ENCODE results near the gene CDC25B.
A peak's percentile ranks its signal among the peaks of the same experiment; 100 is the strongest.
"Not testable (repeated sequence)": the region's sequence is repeated elsewhere in the genome, so short reads cannot be mapped to it uniquely, and the experiment has no call there.

The CDC25B gene

GRCh38 chr20:3785240-3786125 is 10.6 kb upstream of the CDC25B start:
- no peak for DNase-seq (ENCODE audit: low read depth)

GRCh38 chr20:3786126-3786484 is 10.0 kb upstream of the CDC25B start:
- no peak for DNase-seq (ENCODE audit: low read depth)

DNA sequence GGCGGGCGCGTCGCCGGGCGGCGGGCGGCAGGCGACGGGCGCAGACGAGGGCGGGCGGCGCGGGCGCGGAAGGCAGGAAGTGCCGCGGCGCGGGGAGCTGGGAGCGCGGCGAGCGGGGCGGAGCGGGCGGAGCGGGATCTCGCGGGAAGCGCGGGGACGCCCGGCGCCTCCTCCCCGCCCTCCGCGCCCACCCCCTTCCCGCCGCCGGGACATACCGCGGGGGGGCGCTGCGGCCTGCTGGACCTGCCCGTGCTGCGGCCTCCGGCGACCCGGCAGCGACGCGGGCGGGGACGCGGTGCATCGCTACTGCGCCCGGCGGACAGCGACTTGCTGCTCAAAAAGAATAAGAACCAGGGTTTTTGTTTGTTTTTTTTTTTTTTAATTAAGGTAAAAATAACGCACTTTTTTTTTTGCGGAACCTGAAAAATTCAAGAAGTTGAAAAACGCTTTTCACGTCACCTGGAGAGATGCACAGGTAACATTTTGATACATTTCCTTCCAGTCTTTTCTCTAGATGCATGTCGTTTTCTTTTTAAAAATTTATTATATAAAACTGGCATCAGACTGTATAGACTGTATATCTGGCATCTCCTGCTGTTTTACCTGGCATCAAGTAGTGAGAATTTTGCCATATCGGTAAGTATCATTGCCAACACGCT is 9.3 kb upstream of the CDC25B start, which contains the start of gene CENPB:
Gene CENPB, minus strand, starts transcription at position 76 of the 659 bp plus-strand sequence. CDS start 257 bp downstream, outside the sequence.
- DNase-seq (ENCODE audit: low read depth): peak; percentile 74

DNA sequence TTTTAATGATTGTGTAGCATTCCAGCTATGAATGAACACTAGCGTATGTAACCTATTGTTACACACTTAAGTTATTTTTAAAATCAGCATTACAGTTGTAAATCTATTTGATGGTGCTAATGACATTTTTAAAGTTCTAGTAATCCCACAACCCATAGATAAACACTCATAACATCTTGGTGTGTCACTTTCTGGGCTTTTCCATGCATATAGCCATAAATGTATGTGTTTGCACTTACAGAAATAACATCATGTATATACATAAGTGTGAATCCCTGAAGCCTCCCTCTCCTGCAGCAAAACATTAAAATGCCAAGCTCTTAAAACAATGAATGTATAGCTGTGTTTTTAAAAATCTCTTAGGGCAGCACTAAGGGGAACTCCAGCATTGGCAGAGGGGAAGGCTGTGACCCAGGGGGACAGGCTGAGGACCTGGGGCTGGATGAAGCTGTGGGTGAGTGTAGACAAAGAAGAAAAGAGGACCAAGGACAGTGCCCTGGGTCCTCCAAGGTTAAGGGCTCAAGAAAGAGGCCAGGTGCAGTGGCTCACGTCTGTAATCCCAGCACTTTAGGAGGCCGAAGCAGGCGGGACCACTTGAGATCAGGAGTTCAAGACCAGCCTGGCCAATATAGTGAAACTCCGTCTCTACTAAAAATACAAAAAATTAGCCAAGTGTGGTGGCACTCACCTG is 8.6 kb upstream of the CDC25B start:
- no peak for DNase-seq (ENCODE audit: low read depth)

- DNase-seq (ENCODE audit: low read depth): no peak
These were observed 7.4 kb upstream of the CDC25B start for GRCh38 chr20:3788685-3789155.

GRCh38 chr20:3789201-3789600 is 6.9 kb upstream of the CDC25B start:
- not testable (repeated sequence) for DNase-seq (ENCODE audit: low read depth)

- not testable (repeated sequence) for DNase-seq (ENCODE audit: low read depth)
These were observed 1.9 kb upstream of the CDC25B start for GRCh38 chr20:3794168-3794567.

GRCh38 chr20:3794701-3795420 is 1.2 kb upstream of the CDC25B start:
- DNase-seq (ENCODE audit: low read depth): no peak

DNA sequence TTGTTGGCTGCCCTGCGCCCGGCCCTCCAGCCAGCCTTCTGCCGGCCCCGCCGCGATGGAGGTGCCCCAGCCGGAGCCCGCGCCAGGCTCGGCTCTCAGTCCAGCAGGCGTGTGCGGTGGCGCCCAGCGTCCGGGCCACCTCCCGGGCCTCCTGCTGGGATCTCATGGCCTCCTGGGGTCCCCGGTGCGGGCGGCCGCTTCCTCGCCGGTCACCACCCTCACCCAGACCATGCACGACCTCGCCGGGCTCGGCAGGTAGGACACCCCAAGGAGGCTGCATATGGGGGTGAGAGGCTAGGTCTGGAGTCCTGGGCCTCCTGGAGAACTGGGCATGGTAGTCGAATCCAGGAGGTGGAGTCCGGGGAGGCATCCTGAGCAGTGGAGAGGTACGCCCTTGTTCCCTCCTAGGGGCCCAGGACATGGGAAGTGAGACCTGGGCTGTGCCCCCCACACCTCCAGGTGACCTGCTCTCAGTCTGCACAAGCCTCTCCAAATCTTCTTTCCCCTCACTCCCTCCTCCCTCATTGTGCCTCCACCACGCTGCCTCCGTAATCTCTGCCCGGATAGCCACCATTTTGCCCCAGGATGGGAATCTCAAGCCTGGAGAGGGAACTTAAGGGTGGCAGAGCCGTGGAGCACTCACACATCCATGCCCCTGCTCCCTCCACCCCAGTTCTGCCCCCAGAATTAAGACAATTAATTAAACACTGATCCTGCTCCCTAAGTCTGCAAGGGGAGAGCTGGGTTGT is 541 bp downstream of the CDC25B start:
- no peak for DNase-seq (ENCODE audit: low read depth)

GRCh38 chr20:3797226-3797545 is 1.1 kb downstream of the CDC25B start:
- DNase-seq (ENCODE audit: low read depth): no peak

GRCh38 chr20:3797592-3798372 is 1.7 kb downstream of the CDC25B start:
- DNase-seq (ENCODE audit: low read depth): no peak

DNA sequence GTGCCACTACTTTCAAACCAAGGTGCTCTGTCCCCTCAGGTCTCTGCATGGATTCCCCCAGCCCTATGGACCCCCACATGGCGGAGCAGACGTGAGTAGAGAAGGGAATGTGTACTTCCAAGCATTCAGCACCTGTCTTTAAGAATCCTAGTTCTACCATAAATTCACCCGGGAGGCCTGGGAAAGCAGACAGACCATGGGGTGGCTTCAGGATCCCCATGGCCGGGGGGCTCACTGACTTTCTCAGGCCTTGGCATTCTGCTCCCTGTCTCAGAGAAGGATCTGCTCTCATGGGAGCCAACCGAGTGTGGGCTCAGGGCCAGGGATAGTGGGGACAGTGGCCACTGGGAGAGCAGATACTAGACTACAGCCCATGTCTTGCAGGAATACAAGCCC is 2.3 kb downstream of the CDC25B start:
- no peak for DNase-seq (ENCODE audit: low read depth)

GRCh38 chr20:3798908-3799248 is 2.8 kb downstream of the CDC25B start:
- DNase-seq (ENCODE audit: low read depth): no peak

GRCh38 chr20:3800256-3800877 is 4.3 kb downstream of the CDC25B start:
- DNase-seq (ENCODE audit: low read depth): no peak

GRCh38 chr20:3800878-3801260 is 4.8 kb downstream of the CDC25B start:
- no peak for DNase-seq (ENCODE audit: low read depth)

- DNase-seq (ENCODE audit: low read depth): no peak
These were observed 5.2 kb downstream of the CDC25B start for GRCh38 chr20:3801299-3801698.

DNA sequence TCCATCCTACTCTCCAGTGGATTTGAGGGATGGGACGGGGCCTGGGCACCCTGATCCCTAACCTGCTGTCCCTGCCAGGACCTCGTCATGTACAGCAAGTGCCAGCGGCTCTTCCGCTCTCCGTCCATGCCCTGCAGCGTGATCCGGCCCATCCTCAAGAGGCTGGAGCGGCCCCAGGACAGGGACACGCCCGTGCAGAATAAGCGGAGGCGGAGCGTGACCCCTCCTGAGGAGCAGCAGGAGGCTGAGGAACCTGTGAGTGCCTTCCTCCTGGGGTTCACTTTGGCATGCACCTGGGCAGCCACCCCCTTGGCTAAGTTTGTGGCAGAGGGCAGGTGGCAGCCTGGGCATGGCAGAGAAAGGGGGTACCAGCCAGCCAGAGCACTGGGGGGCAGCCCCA is 5.7 kb downstream of the CDC25B start:
- no peak for DNase-seq (ENCODE audit: low read depth)

DNA sequence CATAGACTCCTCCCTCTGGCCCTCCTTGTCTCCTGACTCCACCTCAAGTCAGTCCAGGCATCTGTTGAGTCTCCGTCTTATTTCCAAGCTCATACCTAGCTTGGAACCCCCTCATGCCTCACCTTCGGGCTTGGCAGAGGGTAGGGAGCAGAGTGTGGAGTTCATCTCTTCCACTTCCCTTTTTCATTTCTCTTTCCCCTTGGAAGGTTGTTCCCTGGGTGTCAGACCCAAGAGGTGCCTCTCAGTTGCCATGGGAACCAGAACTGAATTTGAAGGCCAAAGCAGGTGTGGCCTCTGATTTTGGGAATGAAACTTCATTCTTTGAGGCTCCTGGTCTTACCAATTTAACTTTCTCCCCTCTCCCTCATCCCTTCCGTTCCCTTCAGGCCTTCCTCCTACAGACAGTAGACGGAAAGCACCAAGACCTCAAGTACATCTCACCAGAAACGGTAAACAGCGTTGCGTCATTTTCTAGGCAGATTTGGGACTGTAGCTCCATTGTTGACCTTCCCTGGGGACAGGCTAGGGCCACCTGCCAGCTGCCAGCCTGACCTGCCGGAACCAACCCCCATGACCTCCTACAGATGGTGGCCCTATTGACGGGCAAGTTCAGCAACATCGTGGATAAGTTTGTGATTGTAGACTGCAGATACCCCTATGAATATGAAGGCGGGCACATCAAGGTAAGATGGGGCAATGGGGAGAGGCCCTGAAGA is 6.6 kb downstream of the CDC25B start:
- no peak for DNase-seq (ENCODE audit: low read depth)

DNA sequence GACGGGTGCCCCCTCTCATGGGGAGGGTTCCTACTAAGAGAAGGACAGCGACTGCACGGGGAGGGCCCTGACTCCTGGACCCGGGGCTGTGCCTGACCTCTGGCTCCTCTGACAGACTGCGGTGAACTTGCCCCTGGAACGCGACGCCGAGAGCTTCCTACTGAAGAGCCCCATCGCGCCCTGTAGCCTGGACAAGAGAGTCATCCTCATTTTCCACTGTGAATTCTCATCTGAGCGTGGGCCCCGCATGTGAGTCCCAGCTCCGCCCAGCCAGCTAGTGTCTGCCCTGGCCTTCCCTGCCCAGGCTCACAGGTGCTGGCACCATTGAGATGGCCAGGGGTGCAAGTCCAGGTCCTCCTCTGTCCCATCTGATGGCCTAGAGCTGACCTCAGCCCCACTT is 7.2 kb downstream of the CDC25B start:
- DNase-seq (ENCODE audit: low read depth): no peak

DNA sequence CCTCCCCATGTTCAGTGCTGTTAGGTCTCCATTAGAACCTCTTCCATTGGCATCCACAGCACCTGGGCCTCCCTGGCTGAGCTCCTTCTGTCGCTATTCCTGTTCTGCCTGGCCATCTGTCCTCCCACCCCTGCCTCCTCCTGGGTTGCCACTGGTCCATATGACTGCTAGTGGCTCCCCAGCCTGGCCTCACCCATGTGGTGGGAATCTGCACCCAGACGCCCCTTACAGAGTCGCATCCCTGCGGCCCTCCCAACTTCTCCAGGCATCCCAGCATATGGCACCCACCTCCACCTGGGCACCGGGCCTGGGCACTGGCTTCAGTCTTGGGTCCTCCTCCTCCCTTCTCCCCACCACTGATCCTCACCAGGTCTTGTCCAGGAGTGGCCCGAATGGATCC is 7.7 kb downstream of the CDC25B start:
- DNase-seq (ENCODE audit: low read depth): no peak

Measured in stimulated activated CD8-positive, alpha-beta memory T cell treated with anti-CD3 and anti-CD28 coated beads, Interleukin-7, amount 100 ng/mL, for 24 hours (primary cell).